ENCODE measurements around the gene SP7. TPM values are rescaled to one million over a fixed set of nuclear protein-coding genes. Genes with fewer than 3 reads are reported as not detected.

SP7 gene
- total RNA-seq, 1 donor from 2014 or later, result not detected

GRCh38 chr12:53313996-53314395 lies 22.2 kb downstream of the SP7 start:
- Mint-ChIP-seq H3K4me1 (peaks cover 5% of the 10 kb centered on the region), H3K27ac (no peak overlapping the region), H3K9me3 (no peaks in the 10 kb centered on the region), H3K4me3 (no peak overlapping the region), H3K36me3 (ENCODE audit: low read depth) (peaks cover 67% of the 10 kb centered on the region), H3K27me3 (no peaks in the 10 kb centered on the region)
- TF ChIP-seq, protein P1, sequence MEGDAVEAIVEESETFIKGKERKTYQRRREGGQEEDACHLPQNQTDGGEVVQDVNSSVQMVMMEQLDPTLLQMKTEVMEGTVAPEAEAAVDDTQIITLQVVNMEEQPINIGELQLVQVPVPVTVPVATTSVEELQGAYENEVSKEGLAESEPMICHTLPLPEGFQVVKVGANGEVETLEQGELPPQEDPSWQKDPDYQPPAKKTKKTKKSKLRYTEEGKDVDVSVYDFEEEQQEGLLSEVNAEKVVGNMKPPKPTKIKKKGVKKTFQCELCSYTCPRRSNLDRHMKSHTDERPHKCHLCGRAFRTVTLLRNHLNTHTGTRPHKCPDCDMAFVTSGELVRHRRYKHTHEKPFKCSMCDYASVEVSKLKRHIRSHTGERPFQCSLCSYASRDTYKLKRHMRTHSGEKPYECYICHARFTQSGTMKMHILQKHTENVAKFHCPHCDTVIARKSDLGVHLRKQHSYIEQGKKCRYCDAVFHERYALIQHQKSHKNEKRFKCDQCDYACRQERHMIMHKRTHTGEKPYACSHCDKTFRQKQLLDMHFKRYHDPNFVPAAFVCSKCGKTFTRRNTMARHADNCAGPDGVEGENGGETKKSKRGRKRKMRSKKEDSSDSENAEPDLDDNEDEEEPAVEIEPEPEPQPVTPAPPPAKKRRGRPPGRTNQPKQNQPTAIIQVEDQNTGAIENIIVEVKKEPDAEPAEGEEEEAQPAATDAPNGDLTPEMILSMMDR (IDR thresholded peaks at IDR 0.05), result no peak
- intact Hi-C loops (cut with micrococcal nuclease), result no loop called here
- ChIA-PET POLR2A (no interaction called here), CTCF (no interaction called here)
- ATAC-seq (ENCODE audit: low read depth) (no peak), DNase-seq (no peak)

DNA sequence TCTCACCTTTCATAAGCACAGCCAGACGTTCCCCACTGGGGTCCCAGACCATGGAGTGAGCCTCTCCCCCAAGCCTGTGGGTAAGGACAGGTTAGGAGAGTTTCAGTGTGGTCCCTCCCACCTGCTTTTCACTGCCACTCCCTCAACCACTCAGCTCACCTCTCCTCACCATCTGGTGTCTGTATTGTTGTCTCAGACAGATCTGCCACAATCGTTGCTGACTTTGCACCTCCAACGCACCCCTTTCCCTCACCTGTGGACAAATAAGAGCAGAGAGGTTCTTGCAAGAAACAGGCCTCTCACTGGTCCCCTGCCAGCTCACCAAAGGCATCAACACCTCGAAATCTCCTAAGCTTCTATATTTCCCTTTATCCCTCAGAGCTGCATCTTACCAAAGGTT lies 27.9 kb downstream of the SP7 start:
- no peaks in the 10 kb centered on the region for H3K4me1 Mint-ChIP-seq
- H3K27me3 Mint-ChIP-seq, result no peaks in the 10 kb centered on the region
- H3K9me3 Mint-ChIP-seq, result no peaks in the 10 kb centered on the region
- CTCF ChIA-PET, result interaction anchor here (1.4 to 2.1 kb wide), 3 partner anchors 13 to 96 kb away, joined by 3 to 5 read pairs (median 4); partner anchors contain the start of gene AAAS
- ATAC-seq (ENCODE audit: low read depth) (no peak), DNase-seq (no peak)
- no peak overlapping the region for H3K27ac Mint-ChIP-seq
- H3K4me3 Mint-ChIP-seq, result no peak overlapping the region
- TF ChIP-seq, protein P1 (IDR thresholded peaks at IDR 0.05), result no peak
- POLR2A ChIA-PET, result interaction anchor here (0.6 to 0.9 kb wide), 2 partner anchors 9 kb away, joined by 3 read pairs; partner anchors contain the start of gene MYG1
- peaks cover 74% of the 10 kb centered on the region for H3K36me3 Mint-ChIP-seq (ENCODE audit: low read depth)
- intact Hi-C loops (cut with micrococcal nuclease), result no loop called here

DNA sequence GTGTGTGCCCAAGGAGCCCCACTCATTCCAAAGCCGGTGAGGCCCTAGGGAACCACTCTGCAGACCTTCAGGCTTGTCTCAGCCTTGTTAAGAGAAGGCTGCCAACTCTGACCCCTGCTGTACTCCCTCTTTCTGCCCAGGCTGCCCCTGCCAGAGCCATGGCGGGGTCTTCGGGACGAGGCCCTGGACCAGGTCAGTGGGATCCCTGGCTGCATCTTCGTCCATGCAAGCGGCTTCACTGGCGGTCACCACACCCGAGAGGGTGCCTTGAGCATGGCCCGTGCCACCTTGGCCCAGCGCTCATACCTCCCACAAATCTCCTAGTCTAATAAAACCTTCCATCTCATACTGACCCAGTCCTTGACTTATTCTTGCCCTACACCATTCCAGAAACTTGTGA lies 29.3 kb downstream of the SP7 start:
- Mint-ChIP-seq H3K27ac (no peak overlapping the region), H3K4me1 (peaks cover 6% of the 10 kb centered on the region), H3K36me3 (ENCODE audit: low read depth) (peaks cover 85% of the 10 kb centered on the region), H3K4me3 (no peak overlapping the region), H3K27me3 (no peaks in the 10 kb centered on the region), H3K9me3 (no peaks in the 10 kb centered on the region)
- TF ChIP-seq, protein P1 (IDR thresholded peaks at IDR 0.05), result no peak
- ChIA-PET POLR2A (interaction anchor here (0.6 kb wide), 1 partner anchor 202 kb away, joined by 5 read pairs; no protein-coding TSS in a partner anchor), CTCF (no interaction called here)
- no peak for ATAC-seq (ENCODE audit: low read depth)
- DNase-seq, result no peak
- intact Hi-C loops (cut with micrococcal nuclease), result no loop called here

DNA sequence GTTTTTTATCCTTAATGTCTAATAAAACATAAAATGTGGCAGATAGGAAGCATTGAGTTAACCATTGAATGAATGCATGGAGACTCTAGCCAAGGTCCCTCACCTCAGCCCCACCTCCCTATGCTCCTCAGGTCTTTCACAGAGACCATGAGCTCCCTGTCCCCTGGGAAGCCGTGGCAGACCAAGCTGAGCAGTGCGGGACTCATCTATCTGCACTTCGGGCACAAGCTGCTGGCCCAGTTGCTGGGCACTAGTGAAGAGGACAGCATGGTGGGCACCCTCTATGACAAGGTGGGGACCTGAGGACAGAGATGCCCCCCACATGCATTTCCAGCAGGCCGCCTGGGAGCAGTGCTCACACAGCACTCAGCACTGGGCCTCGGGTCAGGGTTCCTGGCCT lies 33.3 kb downstream of the SP7 start:
- POLR2A ChIA-PET, result interaction anchor here (1.8 kb wide), 1 partner anchor 18 kb away, joined by 6 read pairs; the partner anchor contains the start of gene AAAS
- Mint-ChIP-seq H3K4me1 (peaks cover 41% of the 10 kb centered on the region), H3K27ac (no peak overlapping the region)

DNA sequence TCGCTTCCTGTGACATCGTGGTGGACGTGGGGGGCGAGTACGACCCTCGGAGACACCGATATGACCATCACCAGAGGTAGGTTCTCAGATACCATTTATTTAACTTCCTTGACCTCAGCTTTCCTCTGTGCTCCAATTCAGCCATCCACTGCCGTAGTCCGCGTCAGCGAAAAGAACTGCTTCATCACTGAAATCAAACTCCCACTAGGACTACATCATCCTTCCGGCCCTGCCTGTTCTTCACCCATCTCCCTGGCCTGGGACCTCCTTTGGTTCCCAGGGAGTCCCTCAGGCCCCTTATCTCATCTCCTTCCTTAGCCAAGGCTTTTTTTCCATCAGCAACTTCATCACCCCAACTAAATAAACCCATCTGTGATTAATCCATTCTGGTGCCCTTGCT lies 36.0 kb downstream of the SP7 start:
- peak overlapping the region; percentile 95 for H3K27ac Mint-ChIP-seq
- ChIA-PET POLR2A (interaction anchor here (0.8 to 8.5 kb wide), 4 partner anchors 23 to 221 kb away, joined by 3 to 114 read pairs (median 4); partner anchors contain the start of genes AAAS and SPRYD3), CTCF (interaction anchor here (1.4 to 5.5 kb wide), 5 partner anchors 21 to 141 kb away, joined by 7 to 37 read pairs (median 8); partner anchors contain the start of gene AAAS)
- H3K4me3 Mint-ChIP-seq, result peak overlapping the region; percentile 100
- no peak for DNase-seq
- no peaks in the 10 kb centered on the region for H3K27me3 Mint-ChIP-seq
- no peak for ATAC-seq (ENCODE audit: low read depth)
- intact Hi-C loops (cut with micrococcal nuclease), result no loop called here
- peaks cover 72% of the 10 kb centered on the region for H3K36me3 Mint-ChIP-seq (ENCODE audit: low read depth)
- H3K9me3 Mint-ChIP-seq, result no peaks in the 10 kb centered on the region
- peaks cover 63% of the 10 kb centered on the region for H3K4me1 Mint-ChIP-seq
- TF ChIP-seq, protein P1 (IDR thresholded peaks at IDR 0.05), result no peak

More for the DNA sequence above, 33.3 kb downstream of the SP7 start:
- ATAC-seq (ENCODE audit: low read depth) (no peak), DNase-seq (no peak)
- TF ChIP-seq, protein P1 (IDR thresholded peaks at IDR 0.05), result no peak
- intact Hi-C loops (cut with micrococcal nuclease), result no loop called here
- H3K9me3 Mint-ChIP-seq, result no peaks in the 10 kb centered on the region
- H3K27me3 Mint-ChIP-seq, result no peaks in the 10 kb centered on the region
- H3K4me3 Mint-ChIP-seq, result peak overlapping the region; percentile 2
- CTCF ChIA-PET, result interaction anchor here (2.7 kb wide), 1 partner anchor 19 kb away, joined by 11 read pairs; the partner anchor contains the start of gene AAAS
- peaks cover 83% of the 10 kb centered on the region for H3K36me3 Mint-ChIP-seq (ENCODE audit: low read depth)
